ENCODE data around the gene FSTL1.

FSTL1 gene

GRCh38 chr3:120404876-120405275, 45.9 kb downstream of the FSTL1 start:
- no peak for DNase-seq (ENCODE audit: extremely low spot score)
- ChIA-PET CTCF (no interaction called here), POLR2A (no interaction called here)
- TF ChIP-seq LEF1 (IDR thresholded peaks at IDR 0.05; ENCODE audit: borderline replicate concordance) (no peak), FOXM1 (IDR thresholded peaks at IDR 0.05; ENCODE audit: borderline replicate concordance) (no peak)

DNA sequence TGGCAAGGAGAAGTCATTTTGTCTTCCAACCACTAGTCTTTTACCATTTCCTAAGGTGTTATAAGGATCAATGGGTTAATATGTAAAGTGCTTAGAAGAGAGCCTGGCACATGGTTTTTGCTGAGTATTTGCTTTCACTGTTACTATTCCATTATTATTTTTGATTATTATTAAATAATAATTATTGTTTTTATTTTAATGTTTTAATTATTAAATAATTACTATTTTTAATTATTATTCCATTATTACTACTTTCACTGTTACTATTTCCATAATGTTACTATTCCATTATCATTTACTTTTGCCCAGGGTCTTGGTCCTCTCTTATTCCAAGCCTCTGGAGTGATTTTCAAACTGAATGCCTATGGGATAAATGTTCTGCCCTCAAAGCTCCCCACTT, 48.5 kb downstream of the FSTL1 start:
- ChIA-PET POLR2A (no interaction called here), CTCF (no interaction called here)
- no peak for DNase-seq (ENCODE audit: extremely low spot score)
- no peak for TF ChIP-seq BHLHE40 (IDR thresholded peaks at IDR 0.05; ENCODE audit: borderline replicate concordance)
- TF ChIP-seq ZNF384 (IDR thresholded peaks at IDR 0.05) = no peak
- no peak for TF ChIP-seq NFRKB (IDR thresholded peaks at IDR 0.05)
- TF ChIP-seq ARNT (IDR thresholded peaks at IDR 0.05) = no peak
- no peak for TF ChIP-seq SUZ12 (IDR thresholded peaks at IDR 0.05)
- no peak for TF ChIP-seq PKNOX1 (IDR thresholded peaks at IDR 0.05)
- no peak for TF ChIP-seq FOXA1 (IDR thresholded peaks at IDR 0.05)
- no peak for TF ChIP-seq FOXM1 (IDR thresholded peaks at IDR 0.05; ENCODE audit: borderline replicate concordance)
- no peak for TF ChIP-seq CTBP1 (IDR thresholded peaks at IDR 0.05; ENCODE audit: borderline replicate concordance)
- TF ChIP-seq TARDBP (IDR thresholded peaks at IDR 0.05) = no peak
- TF ChIP-seq HDGF (IDR thresholded peaks at IDR 0.05; ENCODE audit: borderline replicate concordance) = no peak
- no peak for TF ChIP-seq FOXK2 (IDR thresholded peaks at IDR 0.05)
- no peak for TF ChIP-seq SP1 (IDR thresholded peaks at IDR 0.05)
- TF ChIP-seq ELF4 (IDR thresholded peaks at IDR 0.05) = no peak
- TF ChIP-seq L3MBTL2 (conservative IDR thresholded peaks at IDR 0.05) = no peak

- POLR2A ChIA-PET = interaction anchor here (1.2 kb wide), 1 partner anchor 50 kb away, joined by 3 read pairs; the partner anchor contains the start of gene LRRC58
- CTCF ChIA-PET = no interaction called here
- TF ChIP-seq ELF4 (IDR thresholded peaks at IDR 0.05) = no peak
- TF ChIP-seq SP1 (IDR thresholded peaks at IDR 0.05) = no peak
- TF ChIP-seq TARDBP (IDR thresholded peaks at IDR 0.05) = no peak
- TF ChIP-seq LEF1 (IDR thresholded peaks at IDR 0.05; ENCODE audit: borderline replicate concordance) = no peak
- no peak for TF ChIP-seq NFRKB (IDR thresholded peaks at IDR 0.05)
- TF ChIP-seq PKNOX1 (IDR thresholded peaks at IDR 0.05) = no peak
- no peak for TF ChIP-seq FOXA1 (IDR thresholded peaks at IDR 0.05)
- no peak for TF ChIP-seq L3MBTL2 (conservative IDR thresholded peaks at IDR 0.05)
- TF ChIP-seq FOXM1 (IDR thresholded peaks at IDR 0.05; ENCODE audit: borderline replicate concordance) = no peak
- TF ChIP-seq FOXK2 (IDR thresholded peaks at IDR 0.05) = no peak
- no peak for TF ChIP-seq BHLHE40 (IDR thresholded peaks at IDR 0.05; ENCODE audit: borderline replicate concordance)
- no peak for TF ChIP-seq ARNT (IDR thresholded peaks at IDR 0.05)
- no peak for TF ChIP-seq SUZ12 (IDR thresholded peaks at IDR 0.05)
- no peak for TF ChIP-seq ZNF384 (IDR thresholded peaks at IDR 0.05)
- TF ChIP-seq HDGF (IDR thresholded peaks at IDR 0.05; ENCODE audit: borderline replicate concordance) = no peak
- TF ChIP-seq CTBP1 (IDR thresholded peaks at IDR 0.05; ENCODE audit: borderline replicate concordance) = no peak
- no peak for DNase-seq (ENCODE audit: extremely low spot score)
These were observed 51.4 kb downstream of the FSTL1 start for GRCh38 chr3:120399372-120399771.

- no peak for TF ChIP-seq NFRKB (IDR thresholded peaks at IDR 0.05)
- no peak for TF ChIP-seq PKNOX1 (IDR thresholded peaks at IDR 0.05)
- TF ChIP-seq SUZ12 (IDR thresholded peaks at IDR 0.05) = no peak
- no peak for TF ChIP-seq ARNT (IDR thresholded peaks at IDR 0.05)
- TF ChIP-seq CTBP1 (IDR thresholded peaks at IDR 0.05; ENCODE audit: borderline replicate concordance) = no peak
- TF ChIP-seq FOXA1 (IDR thresholded peaks at IDR 0.05) = no peak
- no peak for TF ChIP-seq LEF1 (IDR thresholded peaks at IDR 0.05; ENCODE audit: borderline replicate concordance)
- no peak for TF ChIP-seq ELF4 (IDR thresholded peaks at IDR 0.05)
- no peak for TF ChIP-seq HDGF (IDR thresholded peaks at IDR 0.05; ENCODE audit: borderline replicate concordance)
- no peak for TF ChIP-seq TARDBP (IDR thresholded peaks at IDR 0.05)
- no peak for TF ChIP-seq SP1 (IDR thresholded peaks at IDR 0.05)
- TF ChIP-seq FOXM1 (IDR thresholded peaks at IDR 0.05; ENCODE audit: borderline replicate concordance) = no peak
- TF ChIP-seq ZNF384 (IDR thresholded peaks at IDR 0.05) = no peak
- TF ChIP-seq FOXK2 (IDR thresholded peaks at IDR 0.05) = no peak
- no peak for TF ChIP-seq BHLHE40 (IDR thresholded peaks at IDR 0.05; ENCODE audit: borderline replicate concordance)
- no peak for TF ChIP-seq L3MBTL2 (conservative IDR thresholded peaks at IDR 0.05)
- DNase-seq (ENCODE audit: extremely low spot score) = no peak
- ChIA-PET CTCF (no interaction called here), POLR2A (no interaction called here)
These were observed 54.3 kb downstream of the FSTL1 start for GRCh38 chr3:120396469-120396868.

DNA sequence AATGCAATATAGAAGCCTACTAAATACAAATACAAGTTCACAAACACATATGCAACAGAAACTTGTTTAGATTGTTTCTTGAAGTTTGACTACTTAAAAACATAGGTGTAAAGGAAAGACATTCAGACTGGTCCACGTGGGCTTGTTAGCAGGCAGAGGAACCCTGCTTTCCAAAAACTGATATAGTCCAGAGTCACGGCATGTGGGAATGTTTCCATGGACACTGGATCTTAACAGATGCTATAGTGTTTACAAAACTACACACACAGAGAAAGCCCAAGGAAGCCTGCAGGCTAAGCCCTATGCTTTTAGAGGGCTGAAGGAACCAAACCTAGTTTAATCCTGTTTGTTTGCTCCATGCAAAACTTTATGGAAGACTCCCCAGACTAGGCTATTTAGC, 56.4 kb downstream of the FSTL1 start:
- ChIA-PET POLR2A (no interaction called here), CTCF (no interaction called here)
- TF ChIP-seq FOXK2 (IDR thresholded peaks at IDR 0.05) (no peak), PKNOX1 (IDR thresholded peaks at IDR 0.05) (no peak), L3MBTL2 (conservative IDR thresholded peaks at IDR 0.05) (no peak), ELF4 (IDR thresholded peaks at IDR 0.05) (no peak), HDGF (IDR thresholded peaks at IDR 0.05; ENCODE audit: borderline replicate concordance) (no peak), ARNT (IDR thresholded peaks at IDR 0.05) (no peak), LEF1 (IDR thresholded peaks at IDR 0.05; ENCODE audit: borderline replicate concordance) (no peak), BHLHE40 (IDR thresholded peaks at IDR 0.05; ENCODE audit: borderline replicate concordance) (no peak)
- DNase-seq (ENCODE audit: extremely low spot score) = no peak

DNA sequence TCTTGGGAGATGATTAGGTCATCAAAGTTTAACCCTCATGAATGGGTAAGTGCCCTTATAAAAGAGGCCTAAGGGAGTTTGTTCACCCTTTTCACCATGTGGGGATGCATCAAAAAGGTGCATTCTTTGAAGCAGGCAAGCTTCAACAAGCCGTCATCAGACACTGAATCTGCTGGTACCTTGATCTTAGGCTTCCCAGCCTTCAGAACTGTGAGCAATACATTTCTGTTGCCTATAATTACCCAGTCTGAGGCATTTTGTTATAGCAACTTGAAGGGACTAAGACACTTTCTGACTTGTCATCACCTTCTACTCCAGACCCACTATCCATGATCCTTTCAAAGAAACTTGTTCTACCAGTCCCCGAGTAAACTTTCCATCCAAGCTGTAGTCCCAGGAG, 57.0 kb downstream of the FSTL1 start:
- ChIA-PET CTCF (no interaction called here), POLR2A (no interaction called here)
- no peak for DNase-seq (ENCODE audit: extremely low spot score)
- no peak for TF ChIP-seq ZNF384 (IDR thresholded peaks at IDR 0.05)
- no peak for TF ChIP-seq FOXA1 (IDR thresholded peaks at IDR 0.05)
- no peak for TF ChIP-seq FOXK2 (IDR thresholded peaks at IDR 0.05)
- TF ChIP-seq CTBP1 (IDR thresholded peaks at IDR 0.05; ENCODE audit: borderline replicate concordance) = no peak
- TF ChIP-seq BHLHE40 (IDR thresholded peaks at IDR 0.05; ENCODE audit: borderline replicate concordance) = no peak
- no peak for TF ChIP-seq SP1 (IDR thresholded peaks at IDR 0.05)
- no peak for TF ChIP-seq HDGF (IDR thresholded peaks at IDR 0.05; ENCODE audit: borderline replicate concordance)
- no peak for TF ChIP-seq ELF4 (IDR thresholded peaks at IDR 0.05)
- TF ChIP-seq NFRKB (IDR thresholded peaks at IDR 0.05) = no peak
- no peak for TF ChIP-seq TARDBP (IDR thresholded peaks at IDR 0.05)
- no peak for TF ChIP-seq SUZ12 (IDR thresholded peaks at IDR 0.05)
- TF ChIP-seq FOXM1 (IDR thresholded peaks at IDR 0.05; ENCODE audit: borderline replicate concordance) = no peak
- TF ChIP-seq PKNOX1 (IDR thresholded peaks at IDR 0.05) = no peak
- no peak for TF ChIP-seq LEF1 (IDR thresholded peaks at IDR 0.05; ENCODE audit: borderline replicate concordance)
- TF ChIP-seq ARNT (IDR thresholded peaks at IDR 0.05) = no peak
- TF ChIP-seq L3MBTL2 (conservative IDR thresholded peaks at IDR 0.05) = no peak

Data from HEK293T (cell line).